ENCODE results near the gene UBE2J1. TPM values are rescaled to one million over a fixed set of nuclear protein-coding genes. Genes with fewer than 3 reads are reported as not detected.
"Not testable (repeated sequence)": the region's sequence is repeated elsewhere in the genome, so short reads cannot be mapped to it uniquely, and the experiment has no call there.

The UBE2J1 gene
- total RNA-seq, result 38.1 and 40.5 TPM in 2 replicates

GRCh38 chr6:89352278-89353117, at the start of gene UBE2J1:
UBE2J1 (minus strand) TSS chr6:89352722; CDS start chr6:89352569, 153 bp downstream.
- peak within 1 kb of the TSS; percentile 96 for H3K27ac Mint-ChIP-seq
- peaks cover 82% of the 10 kb centered on the region for H3K4me1 Mint-ChIP-seq (ENCODE audit: low read depth)
- H3K9me3 Mint-ChIP-seq, result no peaks in the 10 kb centered on the region
- no peaks in the 10 kb centered on the region for H3K27me3 Mint-ChIP-seq (ENCODE audit: insufficient read depth)
- peak; percentile 75 for DNase-seq (ENCODE audit: low spot score)
- peaks cover 14% of the 10 kb centered on the region for H3K36me3 Mint-ChIP-seq (ENCODE audit: low read depth)
- H3K4me3 Mint-ChIP-seq, result peak within 1 kb of the TSS; percentile 96
- intact Hi-C loops (cut with micrococcal nuclease), result loop anchor here (1.0 to 10.0 kb wide), 7 partner anchors 8 to 942 kb away; partner anchors contain the start of genes BACH2, CASP8AP2, LYRM2 and RNGTT

DNA sequence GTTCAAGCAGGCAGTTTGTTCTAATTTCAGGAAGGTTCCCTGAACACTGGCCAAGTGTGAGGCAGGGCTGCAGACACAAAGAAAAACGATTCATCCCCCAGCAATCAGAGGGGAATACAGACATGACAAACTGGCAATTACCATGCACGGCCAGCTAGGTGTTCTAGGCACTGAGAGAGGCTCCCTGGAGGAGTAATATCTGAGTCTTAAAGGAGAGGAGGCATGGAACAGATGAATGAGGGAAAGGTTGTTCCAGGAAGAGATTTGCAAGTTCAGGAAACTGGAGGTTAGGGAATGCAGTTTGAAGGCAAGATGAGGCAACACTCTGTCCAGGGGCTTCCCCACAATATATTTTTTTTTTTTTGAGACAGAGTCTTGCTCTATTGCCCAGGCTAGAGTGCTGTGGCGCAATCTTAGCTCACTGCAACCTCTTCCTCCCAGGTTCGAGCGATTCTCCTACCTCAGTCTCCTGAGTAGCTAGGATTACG, 48.4 kb upstream of the UBE2J1 start:
- H3K36me3 Mint-ChIP-seq (ENCODE audit: low read depth), result no peaks in the 10 kb centered on the region
- no peak overlapping the region for H3K27ac Mint-ChIP-seq
- intact Hi-C loops (cut with micrococcal nuclease), result no loop called here

DNA sequence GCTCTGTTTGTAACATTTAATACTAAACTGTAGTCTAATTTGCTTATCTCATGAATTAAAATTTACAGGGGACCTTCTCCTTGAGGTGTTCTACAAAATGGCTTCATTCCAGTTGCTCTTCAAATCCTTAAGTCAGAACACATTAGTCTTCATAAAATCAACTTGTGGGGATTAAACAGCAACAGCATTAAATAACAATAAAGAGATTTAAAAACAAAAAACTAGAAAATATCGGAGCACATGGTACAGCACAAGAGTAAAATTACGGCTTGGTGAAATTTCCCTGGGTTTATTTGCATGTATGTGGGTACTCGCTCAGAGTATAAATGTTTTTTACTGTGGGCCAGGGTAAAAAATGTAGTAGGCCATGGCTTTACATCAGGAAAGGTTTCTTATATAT, 47.5 kb upstream of the UBE2J1 start:
- no peaks in the 10 kb centered on the region for H3K27me3 Mint-ChIP-seq (ENCODE audit: insufficient read depth)
- no peaks in the 10 kb centered on the region for H3K9me3 Mint-ChIP-seq
- H3K4me1 Mint-ChIP-seq (ENCODE audit: low read depth), result no peaks in the 10 kb centered on the region
- no peak for DNase-seq (ENCODE audit: low spot score)
- intact Hi-C loops (cut with micrococcal nuclease), result no loop called here
- H3K4me3 Mint-ChIP-seq, result no peak overlapping the region
- no peaks in the 10 kb centered on the region for H3K36me3 Mint-ChIP-seq (ENCODE audit: low read depth)
- no peak overlapping the region for H3K27ac Mint-ChIP-seq

More for the DNA sequence above, 48.4 kb upstream of the UBE2J1 start:
- DNase-seq (ENCODE audit: low spot score), result no peak
- no peak overlapping the region for H3K4me3 Mint-ChIP-seq
- no peaks in the 10 kb centered on the region for H3K27me3 Mint-ChIP-seq (ENCODE audit: insufficient read depth)
- peaks cover under 1% of the 10 kb centered on the region for H3K4me1 Mint-ChIP-seq (ENCODE audit: low read depth)
- H3K9me3 Mint-ChIP-seq, result no peaks in the 10 kb centered on the region

DNA sequence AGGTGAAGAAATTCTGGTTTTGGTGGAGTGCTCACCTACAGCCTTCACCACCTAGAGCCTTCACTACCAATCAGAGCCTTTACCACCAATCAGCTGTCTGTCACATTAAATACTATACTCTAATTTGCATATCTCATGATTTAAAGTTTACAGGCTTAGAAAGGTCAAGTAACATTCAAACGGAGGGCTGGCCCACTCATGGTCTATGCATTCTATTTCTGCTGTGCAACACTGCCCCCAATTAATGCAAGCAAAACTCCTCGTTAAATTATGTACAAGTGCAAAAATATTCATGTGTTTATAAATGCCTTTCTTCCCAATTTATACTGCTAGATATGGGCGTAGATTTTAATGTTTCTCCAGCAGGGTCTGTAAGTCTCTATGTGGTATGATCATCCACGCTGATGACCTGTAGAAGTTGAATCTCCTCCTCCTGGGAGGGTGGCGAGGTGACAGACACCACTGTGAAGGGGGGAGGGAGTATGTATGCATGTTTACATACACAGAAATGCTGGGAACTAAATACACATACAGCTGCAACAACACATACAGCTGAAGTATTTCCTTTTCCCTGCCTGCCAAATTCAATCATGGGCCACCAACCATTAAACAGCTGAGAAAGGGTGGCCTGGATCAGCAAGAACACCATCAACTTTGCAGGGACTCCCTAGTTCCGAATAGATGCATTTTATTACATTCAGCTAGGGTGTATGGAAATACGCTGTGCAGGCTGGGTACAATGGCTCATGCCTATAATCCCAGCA, 46.4 kb upstream of the UBE2J1 start:
- intact Hi-C loops (cut with micrococcal nuclease), result no loop called here
- H3K4me3 Mint-ChIP-seq, result no peak overlapping the region
- no peaks in the 10 kb centered on the region for H3K36me3 Mint-ChIP-seq (ENCODE audit: low read depth)
- H3K27ac Mint-ChIP-seq, result no peak overlapping the region
- H3K9me3 Mint-ChIP-seq, result peaks cover 1% of the 10 kb centered on the region
- peaks cover 2% of the 10 kb centered on the region for H3K27me3 Mint-ChIP-seq (ENCODE audit: insufficient read depth)
- no peak for DNase-seq (ENCODE audit: low spot score)
- no peaks in the 10 kb centered on the region for H3K4me1 Mint-ChIP-seq (ENCODE audit: low read depth)

DNA sequence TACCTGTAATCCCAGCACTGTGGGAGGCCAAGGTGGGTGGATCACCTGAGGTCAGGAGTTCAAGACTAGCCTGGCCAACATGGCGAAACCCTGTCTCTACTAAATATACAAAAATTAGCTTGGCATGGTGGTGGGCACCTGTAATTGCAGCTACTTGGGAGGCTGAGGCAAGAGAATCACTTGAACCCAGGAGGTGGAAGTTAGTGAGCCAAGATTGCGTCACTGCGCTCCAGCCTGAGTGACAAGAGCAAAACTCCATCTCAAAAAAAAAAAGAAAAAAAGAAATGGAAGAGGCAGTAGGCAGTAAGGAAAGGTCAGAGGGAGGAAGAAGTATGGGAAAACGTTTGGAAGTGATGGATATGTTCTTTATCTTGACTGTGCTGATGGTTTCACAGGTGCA, 45.4 kb upstream of the UBE2J1 start:
- H3K27me3 Mint-ChIP-seq (ENCODE audit: insufficient read depth); DNase-seq (ENCODE audit: low spot score); H3K36me3 Mint-ChIP-seq (ENCODE audit: low read depth); intact Hi-C loops (cut with micrococcal nuclease); H3K27ac Mint-ChIP-seq; H3K4me1 Mint-ChIP-seq (ENCODE audit: low read depth); H3K4me3 Mint-ChIP-seq: not testable (repeated sequence)
- H3K9me3 Mint-ChIP-seq, result peaks cover 11% of the 10 kb centered on the region

DNA sequence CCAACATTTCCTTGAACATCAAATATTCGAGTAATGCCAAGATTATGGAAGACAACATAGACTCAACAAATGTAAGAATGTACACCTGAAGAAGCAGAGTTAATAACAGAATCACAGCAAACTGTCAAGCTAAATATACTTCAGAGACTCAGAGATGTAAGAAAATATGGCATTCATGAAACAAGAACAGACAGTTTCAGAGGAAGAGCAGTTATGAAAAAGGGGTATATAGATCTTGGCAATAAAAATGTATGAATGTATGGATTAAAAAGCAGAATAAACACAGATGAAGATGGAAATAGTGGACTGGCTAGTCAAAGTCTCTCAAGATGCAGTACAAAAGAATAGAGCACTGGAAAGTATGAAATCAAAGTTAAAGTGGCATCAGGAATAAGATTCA, 41.1 kb upstream of the UBE2J1 start:
- H3K27ac Mint-ChIP-seq, result no peak overlapping the region
- H3K4me1 Mint-ChIP-seq (ENCODE audit: low read depth), result peaks cover 5% of the 10 kb centered on the region
- peaks cover 11% of the 10 kb centered on the region for H3K9me3 Mint-ChIP-seq
- H3K27me3 Mint-ChIP-seq (ENCODE audit: insufficient read depth), result peaks cover 2% of the 10 kb centered on the region
- intact Hi-C loops (cut with micrococcal nuclease), result no loop called here
- H3K4me3 Mint-ChIP-seq, result no peak overlapping the region
- H3K36me3 Mint-ChIP-seq (ENCODE audit: low read depth), result peaks cover 3% of the 10 kb centered on the region
- no peak for DNase-seq (ENCODE audit: low spot score)

DNA sequence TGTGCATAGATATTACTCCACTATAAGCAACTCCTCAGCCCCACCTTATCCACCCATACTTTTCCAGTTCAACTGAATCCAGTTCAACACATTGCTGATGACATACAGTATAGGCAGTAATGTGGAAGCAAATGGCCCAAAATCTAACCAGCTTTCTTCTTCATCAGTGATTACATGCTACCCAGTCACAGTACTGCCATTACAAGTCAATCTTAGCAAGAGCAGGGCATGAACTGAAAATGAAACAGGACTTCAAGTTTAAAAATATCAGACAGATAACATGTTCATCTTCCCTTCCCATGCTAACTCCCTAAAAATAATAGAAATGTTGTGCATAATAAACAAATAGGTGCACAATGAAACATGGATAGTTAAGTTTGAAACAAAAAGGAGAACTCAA, 40.3 kb upstream of the UBE2J1 start:
- DNase-seq (ENCODE audit: low spot score), result no peak
- H3K27ac Mint-ChIP-seq, result no peak overlapping the region
- peaks cover 2% of the 10 kb centered on the region for H3K27me3 Mint-ChIP-seq (ENCODE audit: insufficient read depth)
- no peak overlapping the region for H3K4me3 Mint-ChIP-seq
- H3K9me3 Mint-ChIP-seq, result peaks cover 11% of the 10 kb centered on the region
- intact Hi-C loops (cut with micrococcal nuclease), result no loop called here
- peaks cover 5% of the 10 kb centered on the region for H3K4me1 Mint-ChIP-seq (ENCODE audit: low read depth)
- H3K36me3 Mint-ChIP-seq (ENCODE audit: low read depth), result peaks cover 3% of the 10 kb centered on the region

- DNase-seq (ENCODE audit: low spot score), result no peak
- H3K27me3 Mint-ChIP-seq (ENCODE audit: insufficient read depth), result no peaks in the 10 kb centered on the region
- H3K27ac Mint-ChIP-seq, result no peak overlapping the region
- intact Hi-C loops (cut with micrococcal nuclease), result no loop called here
- no peak overlapping the region for H3K4me3 Mint-ChIP-seq
- H3K36me3 Mint-ChIP-seq (ENCODE audit: low read depth), result peaks cover 7% of the 10 kb centered on the region
- peaks cover 14% of the 10 kb centered on the region for H3K4me1 Mint-ChIP-seq (ENCODE audit: low read depth)
- peaks cover 9% of the 10 kb centered on the region for H3K9me3 Mint-ChIP-seq
These were observed 36.3 kb upstream of the UBE2J1 start for GRCh38 chr6:89388846-89389245.

GRCh38 chr6:89387516-89388201, 35.1 kb upstream of the UBE2J1 start:
- H3K4me1 Mint-ChIP-seq (ENCODE audit: low read depth), result peaks cover 8% of the 10 kb centered on the region
- H3K36me3 Mint-ChIP-seq (ENCODE audit: low read depth), result peaks cover 7% of the 10 kb centered on the region
- DNase-seq (ENCODE audit: low spot score), result no peak
- intact Hi-C loops (cut with micrococcal nuclease), result no loop called here
- no peak overlapping the region for H3K4me3 Mint-ChIP-seq
- H3K9me3 Mint-ChIP-seq, result no peaks in the 10 kb centered on the region
- H3K27me3 Mint-ChIP-seq (ENCODE audit: insufficient read depth), result no peaks in the 10 kb centered on the region
- no peak overlapping the region for H3K27ac Mint-ChIP-seq

DNA sequence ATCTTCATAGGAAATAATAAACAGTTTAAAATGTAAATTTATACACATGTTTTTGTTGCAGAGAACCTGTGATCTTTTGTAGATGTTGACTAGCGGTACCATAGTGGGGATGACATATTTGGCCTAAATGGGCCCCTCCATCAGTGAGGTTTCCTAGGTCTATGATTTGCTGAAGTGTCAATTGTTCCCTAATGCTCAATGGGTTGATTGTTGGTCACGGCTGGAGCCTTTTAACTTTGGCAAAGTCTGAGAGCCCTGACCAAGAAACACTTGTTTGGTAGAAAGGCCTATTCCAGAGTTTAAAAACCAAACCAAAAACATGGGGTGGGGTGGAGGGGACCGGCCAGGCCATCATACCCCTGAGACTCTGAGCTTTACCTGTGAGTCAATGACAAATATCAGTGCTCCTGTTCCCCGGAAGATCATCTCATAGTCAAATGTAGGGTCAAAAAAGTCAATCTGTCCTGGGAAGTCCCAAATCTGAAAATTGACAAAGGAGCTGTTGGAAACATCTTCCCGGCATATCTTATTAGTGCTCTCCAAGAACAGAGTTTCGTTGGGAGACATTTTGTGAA, 34.5 kb upstream of the UBE2J1 start:
- no peak for DNase-seq (ENCODE audit: low spot score)
- Mint-ChIP-seq H3K27ac (no peak overlapping the region), H3K4me3 (no peak overlapping the region), H3K4me1 (ENCODE audit: low read depth) (peaks cover 8% of the 10 kb centered on the region), H3K36me3 (ENCODE audit: low read depth) (peaks cover 7% of the 10 kb centered on the region), H3K27me3 (ENCODE audit: insufficient read depth) (no peaks in the 10 kb centered on the region), H3K9me3 (no peaks in the 10 kb centered on the region)
- intact Hi-C loops (cut with micrococcal nuclease), result no loop called here

DNA sequence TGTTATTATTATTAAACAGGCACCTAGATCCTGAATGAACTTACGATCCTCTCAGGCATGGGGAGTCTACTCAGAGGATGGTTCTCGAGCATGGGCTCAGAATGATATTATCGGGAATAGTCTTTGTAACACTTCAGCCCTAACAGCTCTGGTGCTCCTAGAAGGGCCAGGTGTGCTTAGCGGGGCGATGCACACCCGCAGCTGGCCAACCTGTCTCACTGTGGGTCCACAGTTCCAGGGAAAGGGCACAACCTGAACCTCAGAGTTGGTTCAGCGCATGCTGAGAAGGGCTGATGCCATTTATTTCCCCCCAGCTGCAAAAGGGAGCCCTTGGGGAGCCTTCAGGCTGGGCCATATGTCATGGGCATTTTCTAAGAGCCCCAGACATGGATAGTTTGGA, 33.3 kb upstream of the UBE2J1 start:
- peaks cover 7% of the 10 kb centered on the region for H3K36me3 Mint-ChIP-seq (ENCODE audit: low read depth)
- peaks cover 13% of the 10 kb centered on the region for H3K4me1 Mint-ChIP-seq (ENCODE audit: low read depth)
- no peak for DNase-seq (ENCODE audit: low spot score)
- intact Hi-C loops (cut with micrococcal nuclease), result no loop called here
- no peak overlapping the region for H3K4me3 Mint-ChIP-seq
- no peaks in the 10 kb centered on the region for H3K27me3 Mint-ChIP-seq (ENCODE audit: insufficient read depth)
- H3K27ac Mint-ChIP-seq, result no peak overlapping the region
- H3K9me3 Mint-ChIP-seq, result no peaks in the 10 kb centered on the region

- H3K36me3 Mint-ChIP-seq (ENCODE audit: low read depth), result peaks cover 8% of the 10 kb centered on the region
- H3K4me1 Mint-ChIP-seq (ENCODE audit: low read depth), result peaks cover 13% of the 10 kb centered on the region
- H3K4me3 Mint-ChIP-seq, result no peak overlapping the region
- no peak overlapping the region for H3K27ac Mint-ChIP-seq
- DNase-seq (ENCODE audit: low spot score), result no peak
- intact Hi-C loops (cut with micrococcal nuclease), result no loop called here
- no peaks in the 10 kb centered on the region for H3K27me3 Mint-ChIP-seq (ENCODE audit: insufficient read depth)
- no peaks in the 10 kb centered on the region for H3K9me3 Mint-ChIP-seq
These were observed 32.7 kb upstream of the UBE2J1 start for GRCh38 chr6:89385156-89385667.
